IPS-18a (cell line): Measurements from ENCODE around the gene CLEC14A.

Experiments used
- H3K27ac ChIP-seq: one replicate; pipeline ENCODE4 v1.5.1; 2013; ENCODE audit warnings: low read length
- H3K27me3 ChIP-seq: one replicate; pipeline ENCODE4 v1.6.1; 2013; ENCODE audit warnings: mild to moderate bottlenecking, low read length; ENCODE audit not compliant: control insufficient read depth, insufficient read depth
- H3K36me3 ChIP-seq: one replicate; pipeline ENCODE4 v1.6.1; 2013; ENCODE audit warnings: low read depth, low read length; ENCODE audit not compliant: control insufficient read depth
- H3K4me1 ChIP-seq: one replicate; pipeline ENCODE4 v1.6.1; 2013; ENCODE audit warnings: low read depth, low read length; ENCODE audit not compliant: control insufficient read depth
- H3K4me3 ChIP-seq: one replicate; pipeline ENCODE4 v1.5.1; 2013; ENCODE audit warnings: low read length
- H3K9ac ChIP-seq: one replicate; pipeline ENCODE4 v1.6.1; 2013; ENCODE audit warnings: mild to moderate bottlenecking, low read length, moderate library complexity
- H3K9me3 ChIP-seq: one replicate; pipeline ENCODE4 v1.6.1; 2013; ENCODE audit warnings: low read depth, low read length; ENCODE audit not compliant: control insufficient read depth

CLEC14A gene

GRCh38 chr14:38255673-38256532 lies at the start of gene CLEC14A:
Gene CLEC14A (minus strand): TSS chr14:38256093. CDS start chr14:38256022, 71 bp downstream.
- H3K27ac ChIP-seq = no peak within 1 kb of the TSS
- H3K4me3 ChIP-seq = peak within 1 kb of the TSS; percentile 64
- no peaks in the 10 kb centered on the region for H3K9me3 ChIP-seq
- no peak within 1 kb of the TSS for H3K9ac ChIP-seq
- H3K27me3 ChIP-seq = peaks cover 56% of the 10 kb centered on the region
- no peaks in the 10 kb centered on the region for H3K36me3 ChIP-seq
- H3K4me1 ChIP-seq = peaks cover 9% of the 10 kb centered on the region

GRCh38 chr14:38302966-38303365 lies 47.1 kb upstream of the CLEC14A start:
- H3K4me3 ChIP-seq = no peak overlapping the region
- H3K27ac ChIP-seq = no peak overlapping the region
- no peaks in the 10 kb centered on the region for H3K36me3 ChIP-seq
- H3K9me3 ChIP-seq = no peaks in the 10 kb centered on the region
- peaks cover under 1% of the 10 kb centered on the region for H3K27me3 ChIP-seq
- H3K9ac ChIP-seq = no peak overlapping the region
- H3K4me1 ChIP-seq = no peaks in the 10 kb centered on the region

GRCh38 chr14:38302034-38302433 lies 46.1 kb upstream of the CLEC14A start:
- Histone ChIP-seq H3K4me1 (no peaks in the 10 kb centered on the region), H3K9me3 (no peaks in the 10 kb centered on the region), H3K27ac (no peak overlapping the region), H3K9ac (no peak overlapping the region), H3K36me3 (no peaks in the 10 kb centered on the region), H3K4me3 (no peak overlapping the region), H3K27me3 (no peaks in the 10 kb centered on the region)

DNA sequence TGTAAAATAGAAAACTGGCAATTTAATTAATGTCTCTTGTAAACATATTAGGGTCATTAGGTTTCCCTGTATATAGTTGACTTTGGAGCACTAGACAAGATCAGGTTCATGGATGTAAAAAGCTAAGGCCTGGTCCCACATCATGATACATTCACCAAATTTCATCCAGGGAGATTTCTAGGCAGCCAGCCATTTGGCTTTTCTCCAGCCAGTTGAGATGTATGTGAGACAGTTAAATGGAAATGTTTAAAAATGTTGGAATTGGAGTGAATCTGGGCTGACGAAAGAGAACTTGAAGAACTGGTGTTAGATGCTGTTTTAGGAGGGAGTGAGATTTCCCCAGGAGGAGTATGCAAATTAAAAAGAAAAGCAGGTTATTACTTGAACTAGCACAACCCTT lies 41.8 kb upstream of the CLEC14A start:
- H3K9me3 ChIP-seq = no peaks in the 10 kb centered on the region
- H3K27me3 ChIP-seq = no peaks in the 10 kb centered on the region
- no peak overlapping the region for H3K4me3 ChIP-seq
- H3K36me3 ChIP-seq = no peaks in the 10 kb centered on the region
- no peaks in the 10 kb centered on the region for H3K4me1 ChIP-seq
- no peak overlapping the region for H3K9ac ChIP-seq
- no peak overlapping the region for H3K27ac ChIP-seq

GRCh38 chr14:38291681-38292467 lies 36.0 kb upstream of the CLEC14A start:
- Histone ChIP-seq H3K27ac (no peak overlapping the region), H3K4me3 (no peak overlapping the region), H3K9me3 (no peaks in the 10 kb centered on the region), H3K4me1 (no peaks in the 10 kb centered on the region), H3K27me3 (no peaks in the 10 kb centered on the region), H3K36me3 (no peaks in the 10 kb centered on the region), H3K9ac (no peak overlapping the region)

DNA sequence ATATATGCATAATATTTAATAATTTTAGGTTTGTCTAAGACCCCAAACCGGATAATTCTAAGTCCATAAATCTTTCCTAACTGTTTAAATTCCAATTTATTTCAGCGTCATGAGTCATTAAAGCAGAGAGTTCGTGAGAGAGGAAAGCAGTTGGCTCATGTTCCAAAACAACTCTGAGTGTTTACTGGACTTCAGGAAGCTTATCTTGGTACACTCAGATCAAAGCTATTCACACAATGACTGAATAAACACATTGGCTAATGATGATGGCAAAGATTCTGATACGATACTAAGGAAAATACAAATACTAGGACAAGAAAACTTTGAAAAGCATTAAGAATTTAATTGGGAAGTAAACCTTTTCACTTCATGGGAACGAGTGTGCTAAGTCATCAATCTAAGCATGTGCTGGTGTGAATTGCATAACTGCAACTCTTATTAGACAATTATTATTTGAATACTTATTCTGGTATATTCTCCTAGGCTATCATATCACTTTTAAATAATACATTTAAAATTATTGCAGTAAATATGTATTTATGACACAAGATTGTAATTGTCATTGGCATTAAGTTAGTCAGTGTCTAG lies 34.8 kb upstream of the CLEC14A start:
- Histone ChIP-seq H3K4me1 (no peaks in the 10 kb centered on the region), H3K27me3 (no peaks in the 10 kb centered on the region), H3K36me3 (no peaks in the 10 kb centered on the region), H3K4me3 (no peak overlapping the region), H3K9me3 (no peaks in the 10 kb centered on the region), H3K9ac (no peak overlapping the region), H3K27ac (no peak overlapping the region)

GRCh38 chr14:38286452-38286851 lies 30.6 kb upstream of the CLEC14A start:
- Histone ChIP-seq H3K4me1 (no peaks in the 10 kb centered on the region), H3K9ac (no peak overlapping the region), H3K9me3 (no peaks in the 10 kb centered on the region), H3K36me3 (no peaks in the 10 kb centered on the region), H3K27me3 (no peaks in the 10 kb centered on the region), H3K27ac (no peak overlapping the region), H3K4me3 (no peak overlapping the region)

DNA sequence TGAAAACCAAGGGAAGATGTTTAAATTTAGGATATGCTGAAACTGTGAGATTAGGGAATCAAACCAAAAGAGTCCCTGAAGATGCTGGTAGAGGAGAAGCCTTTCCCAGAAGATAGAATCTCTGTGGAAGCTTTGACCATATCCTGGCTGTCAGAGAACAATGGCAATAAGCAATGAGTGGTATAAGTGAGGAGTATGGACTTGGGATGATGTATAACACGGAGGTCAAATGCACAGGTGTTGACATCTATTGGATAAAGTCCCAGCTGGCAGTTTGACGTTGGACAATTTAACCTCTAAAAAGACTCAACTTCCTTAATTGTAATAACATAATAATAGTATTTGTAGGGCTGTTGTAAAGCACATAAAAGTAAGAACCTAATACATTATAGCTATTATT lies 30.1 kb upstream of the CLEC14A start:
- H3K4me3 ChIP-seq = no peak overlapping the region
- H3K9me3 ChIP-seq = no peaks in the 10 kb centered on the region
- no peak overlapping the region for H3K27ac ChIP-seq
- H3K9ac ChIP-seq = no peak overlapping the region
- H3K27me3 ChIP-seq = no peaks in the 10 kb centered on the region
- no peaks in the 10 kb centered on the region for H3K4me1 ChIP-seq
- H3K36me3 ChIP-seq = no peaks in the 10 kb centered on the region

DNA sequence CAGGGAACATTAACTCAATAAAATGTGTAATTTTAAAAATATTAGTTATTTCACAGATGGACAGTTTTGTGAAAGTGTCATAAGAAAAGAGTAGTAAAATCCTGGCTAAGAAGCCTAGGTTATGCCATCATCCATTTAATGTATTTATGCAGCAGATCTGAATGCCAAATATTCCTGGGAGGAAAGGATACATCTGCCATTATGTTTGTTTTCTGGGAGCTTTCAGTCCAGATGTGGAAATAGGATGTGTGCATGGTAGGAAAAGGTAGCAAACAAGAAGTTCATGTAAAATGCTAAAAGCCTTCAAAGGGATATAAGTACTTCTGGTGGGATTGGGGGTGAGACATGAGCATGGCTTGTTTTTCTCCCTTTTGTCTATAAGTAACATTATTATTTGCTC lies 27.0 kb upstream of the CLEC14A start:
- H3K27ac ChIP-seq = no peak overlapping the region
- H3K36me3 ChIP-seq = no peaks in the 10 kb centered on the region
- H3K4me3 ChIP-seq = no peak overlapping the region
- H3K27me3 ChIP-seq = no peaks in the 10 kb centered on the region
- H3K4me1 ChIP-seq = no peaks in the 10 kb centered on the region
- H3K9me3 ChIP-seq = no peaks in the 10 kb centered on the region
- H3K9ac ChIP-seq = no peak overlapping the region

DNA sequence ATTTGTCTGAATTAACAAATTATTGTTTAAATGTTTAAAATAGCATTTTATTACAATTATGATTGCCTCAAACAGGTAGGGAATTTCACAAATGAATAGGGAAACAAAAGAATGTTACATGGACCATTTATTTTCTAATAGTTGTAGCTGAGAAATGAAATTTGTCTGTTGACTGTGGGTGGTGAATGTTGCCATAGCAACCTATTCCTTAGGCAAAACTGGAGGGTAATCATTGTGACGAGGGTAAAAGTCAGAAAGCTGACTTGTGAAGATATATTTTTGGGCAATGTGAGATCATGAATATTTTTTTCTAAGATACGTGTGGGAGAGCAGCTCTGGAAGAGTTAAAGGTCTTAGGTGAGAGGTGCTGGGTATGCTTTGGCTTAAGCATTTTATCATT lies 24.2 kb upstream of the CLEC14A start:
- Histone ChIP-seq H3K9me3 (no peaks in the 10 kb centered on the region), H3K9ac (no peak overlapping the region), H3K27ac (no peak overlapping the region), H3K4me1 (peaks cover 1% of the 10 kb centered on the region), H3K4me3 (no peak overlapping the region), H3K27me3 (no peaks in the 10 kb centered on the region), H3K36me3 (no peaks in the 10 kb centered on the region)

DNA sequence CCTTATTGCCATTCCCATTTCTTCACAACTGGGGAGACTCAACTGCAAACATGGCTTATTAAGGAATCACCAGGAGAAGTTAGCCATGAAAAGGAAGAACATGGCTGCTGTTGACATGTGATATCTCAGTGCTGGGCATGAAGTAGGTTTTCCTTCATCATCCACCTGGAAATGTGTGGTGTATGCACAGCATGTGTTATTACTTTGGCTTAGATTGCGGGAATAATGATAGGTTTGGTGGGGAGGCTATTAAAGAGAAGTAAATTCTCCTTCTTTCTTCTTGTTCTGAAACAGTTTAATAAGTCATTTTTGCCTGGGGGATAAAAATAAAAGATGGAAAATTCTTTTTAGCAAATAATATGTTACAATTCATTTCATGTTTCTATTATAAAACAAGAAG lies 23.7 kb upstream of the CLEC14A start:
- H3K27me3 ChIP-seq = no peaks in the 10 kb centered on the region
- no peak overlapping the region for H3K27ac ChIP-seq
- no peak overlapping the region for H3K4me3 ChIP-seq
- H3K4me1 ChIP-seq = peaks cover 5% of the 10 kb centered on the region
- H3K9me3 ChIP-seq = no peaks in the 10 kb centered on the region
- H3K36me3 ChIP-seq = no peaks in the 10 kb centered on the region
- H3K9ac ChIP-seq = no peak overlapping the region
